CD14-positive monocyte (primary cell): ENCODE data around the gene SHISAL1. TPM values are rescaled to one million over a fixed set of nuclear protein-coding genes. Genes with fewer than 3 reads are reported as not detected.

Experiments
- DNase-seq, 3 donors: peaks; one replicate each; pipeline ENCODE4 v3.0.0-alpha.2; 2011 to 2022
- H2AFZ ChIP-seq: 2 replicates; pipeline ENCODE4 v1.6.0; 2012; ENCODE audit warnings: mild to moderate bottlenecking, low read depth, low read length, inconsistent platforms; ENCODE audit not compliant: insufficient read depth, poor library complexity, severe bottlenecking
- H3K27ac ChIP-seq, 2 donors: 1 replicate in 1 of 2; 2 replicates in 1 of 2; pipeline ENCODE4 v1.5.1; 2012 to 2013; ENCODE audit warnings: low read length in 2 of 2, control low read depth in 1 of 2, inconsistent platforms in 1 of 2, low read depth in 1 of 2, mild to moderate bottlenecking in 1 of 2
- H3K27me3 ChIP-seq, 2 donors: one replicate each; pipeline versions ENCODE4 v1.6.0 to v1.6.1; 2011 to 2013; ENCODE audit warnings: low read length in 2 of 2; ENCODE audit not compliant: control insufficient read depth in 2 of 2, insufficient read depth in 2 of 2
- H3K36me3 ChIP-seq, 2 donors: replicated peaks in 1 of 2; 1 replicate in 1 of 2; 2 replicates in 1 of 2; pipeline versions ENCODE4 v1.5.1 to v1.6.1; 2012 to 2013; ENCODE audit warnings: low read length in 2 of 2, control low read depth in 1 of 2, inconsistent platforms in 1 of 2, mild to moderate bottlenecking in 1 of 2; ENCODE audit not compliant: insufficient read depth in 2 of 2, control insufficient read depth in 1 of 2
- H3K4me1 ChIP-seq, 2 donors: 1 replicate in 1 of 2; 2 replicates in 1 of 2; pipeline versions ENCODE4 v1.5.1 to v1.6.1; 2012 to 2013; ENCODE audit warnings: low read length in 2 of 2, control low read depth in 1 of 2, inconsistent platforms in 1 of 2, mild to moderate bottlenecking in 1 of 2, moderate library complexity in 1 of 2; ENCODE audit not compliant: insufficient read depth in 2 of 2, control insufficient read depth in 1 of 2
- H3K4me2 ChIP-seq: replicated peaks from 2 replicates; pipeline ENCODE3; 2012; ENCODE audit warnings: low read length, moderate library complexity, mild to moderate bottlenecking; ENCODE audit not compliant: poor library complexity, severe bottlenecking; ENCODE audit errors: extremely low read depth
- H3K4me3 ChIP-seq, 3 experiments: fragments of 200-600 bp in 1 of 3; sonication (generic) in 1 of 3; replicated peaks in 1 of 3; 1 replicate in 2 of 3; 2 replicates in 1 of 3; pipeline ENCODE4 v1.5.1; 2011 to 2013; ENCODE audit warnings: low read length in 3 of 3, mild to moderate bottlenecking in 3 of 3, control low read depth in 2 of 3, low read depth in 2 of 3, inconsistent platforms in 1 of 3, moderate library complexity in 1 of 3
- H3K79me2 ChIP-seq: 2 replicates; pipeline ENCODE4 v1.6.0; 2012; ENCODE audit warnings: mild to moderate bottlenecking, control low read depth, inconsistent platforms, low read length, moderate library complexity; ENCODE audit not compliant: insufficient read depth
- H3K9ac ChIP-seq: 2 replicates; pipeline ENCODE4 v1.6.0; 2017; ENCODE audit warnings: low read length, mild to moderate bottlenecking; ENCODE audit not compliant: insufficient read depth, poor library complexity, severe bottlenecking
- H3K9me3 ChIP-seq, 2 donors: replicated peaks in 1 of 2; 1 replicate in 1 of 2; 2 replicates in 1 of 2; pipeline versions ENCODE4 v1.5.1 to v1.6.1; 2012 to 2013; ENCODE audit warnings: low read length in 2 of 2, control low read depth in 1 of 2; ENCODE audit not compliant: control insufficient read depth in 1 of 2, insufficient read depth in 1 of 2
- H4K20me1 ChIP-seq: 2 replicates; pipeline ENCODE4 v1.6.0; 2012; ENCODE audit warnings: mild to moderate bottlenecking, low read length, control low read depth, moderate library complexity; ENCODE audit not compliant: insufficient read depth
- H3K27ac Mint-ChIP-seq, 7 donors: one replicate each; pipeline ENCODE4 v1.8.0; 2020; ENCODE audit warnings: mild to moderate bottlenecking in 7 of 7, mixed read lengths in 7 of 7, moderate library complexity in 6 of 7, inconsistent platforms in 2 of 7
- H3K27me3 Mint-ChIP-seq, 3 donors: one replicate each; pipeline ENCODE4 v1.8.0; 2021 to 2022; ENCODE audit warnings: low read depth in 3 of 3, mild to moderate bottlenecking in 3 of 3, mixed read lengths in 3 of 3, moderate library complexity in 3 of 3, inconsistent platforms in 1 of 3
- H3K36me3 Mint-ChIP-seq, 2 donors: one replicate each; pipeline ENCODE4 v1.8.0; 2020; ENCODE audit warnings: mixed read lengths in 2 of 2, inconsistent platforms in 1 of 2, mild to moderate bottlenecking in 1 of 2
- H3K4me1 Mint-ChIP-seq: one replicate; pipeline ENCODE4 v1.8.0; 2020; ENCODE audit warnings: mild to moderate bottlenecking, mixed read lengths
- H3K4me3 Mint-ChIP-seq, 2 donors: one replicate each; pipeline ENCODE4 v1.8.0; 2020; ENCODE audit warnings: mild to moderate bottlenecking in 2 of 2, mixed read lengths in 2 of 2, moderate library complexity in 1 of 2
- H3K9me3 Mint-ChIP-seq, 7 donors: one replicate each; pipeline ENCODE4 v1.8.0; 2020 to 2022; ENCODE audit warnings: mixed read lengths in 7 of 7, mild to moderate bottlenecking in 6 of 7, moderate library complexity in 6 of 7, inconsistent platforms in 2 of 7
- CTCF ChIP-seq: fragments of 200-600 bp; IDR thresholded peaks from one replicate; pipeline ENCODE4 v1.8.0; 2022; ENCODE audit warnings: antibody characterized with exemption, mild to moderate bottlenecking
- WGBS: methylation state at CpG from one replicate; pipeline ENCODE4 v1.1.5; 2013; ENCODE audit warnings: missing lambda C conversion rate; ENCODE audit not compliant: insufficient coverage; 5-methylcytosine and 5-hydroxymethylcytosine counted together
- intact Hi-C, 2 donors: fragments of 100-400 bp; cut with micrococcal nuclease; formaldehyde crosslinking; loops; one replicate each; pipeline versions ENCODE4 v1.15.0 to v1.15.1; 2023
- polyA plus RNA-seq, 3 donors: library from polyadenylated mRNA; depleted of rRNA in 1 of 3; unstranded in 2 of 3; stranded (reverse) in 1 of 3; fragments of 300-500 nt in 2 of 3; fragments of >200 nt in 1 of 3; fragmentation: Illumina TruSeq in 2 of 3; gene quantifications; 1 replicate in 2 of 3; 2 replicates in 1 of 3; pipeline ENCODE4 v1.2.3, GENCODE V29; 2012 to 2021

The SHISAL1 gene
- polyA plus RNA-seq, 3 donors, result not detected

- intact Hi-C loops, result no loop called here
- Histone ChIP-seq H3K27me3 (no peaks in the 10 kb centered on the region), H3K4me2 (no peak overlapping the region), H3K9ac (no peak overlapping the region), H3K4me1 (no peaks in the 10 kb centered on the region), H3K9me3 (no peaks in the 10 kb centered on the region), H4K20me1 (no peaks in the 10 kb centered on the region), H3K27ac (no peak overlapping the region), H3K79me2 (no peaks in the 10 kb centered on the region), H3K4me3 (no peak overlapping the region), H3K36me3 (no peaks in the 10 kb centered on the region), H2AFZ (no peak overlapping the region)
- H3K9me3 Mint-ChIP-seq, result no peaks in the 10 kb centered on the region
- no peak overlapping the region for H3K27ac Mint-ChIP-seq
- no peaks in the 10 kb centered on the region for H3K4me1 Mint-ChIP-seq
- no peak for DNase-seq
- no peaks in the 10 kb centered on the region for H3K36me3 Mint-ChIP-seq
- H3K27me3 Mint-ChIP-seq, result peaks cover 2 to 9% (median 7%) of the 10 kb centered on the region in 3 donors
- 89% methylated on average over 3 of the region's 5 CpGs for WGBS
- TF ChIP-seq CTCF, result no peak
- H3K4me3 Mint-ChIP-seq, result no peak overlapping the region
These were observed 40.4 kb downstream of the SHISAL1 start for GRCh38 chr22:44272401-44272771.

GRCh38 chr22:44271732-44272400 lies 40.9 kb downstream of the SHISAL1 start:
- intact Hi-C loops, result no loop called here
- no peaks in the 10 kb centered on the region for H3K36me3 Mint-ChIP-seq

More at GRCh38 chr22:44271732-44272400, 40.9 kb downstream of the SHISAL1 start:
- no peak overlapping the region for H3K4me3 Mint-ChIP-seq
- no peak for DNase-seq
- H3K4me1 Mint-ChIP-seq, result no peaks in the 10 kb centered on the region
- H2AFZ ChIP-seq, result no peak overlapping the region
- no peaks in the 10 kb centered on the region for H3K9me3 ChIP-seq
- no peak overlapping the region for H3K4me3 ChIP-seq
- H3K27me3 ChIP-seq, result no peaks in the 10 kb centered on the region
- H3K79me2 ChIP-seq, result no peaks in the 10 kb centered on the region
- TF ChIP-seq CTCF, result no peak
- no peak overlapping the region for H3K4me2 ChIP-seq
- no peaks in the 10 kb centered on the region for H4K20me1 ChIP-seq
- WGBS, result 96% methylated on average over 9 of the region's 11 CpGs
- H3K4me1 ChIP-seq, result no peaks in the 10 kb centered on the region
- no peaks in the 10 kb centered on the region for H3K9me3 Mint-ChIP-seq
- no peak overlapping the region for H3K27ac ChIP-seq
- H3K9ac ChIP-seq, result no peak overlapping the region
- peaks cover 2 to 9% (median 7%) of the 10 kb centered on the region in 3 donors for H3K27me3 Mint-ChIP-seq
- H3K36me3 ChIP-seq, result no peaks in the 10 kb centered on the region
- H3K27ac Mint-ChIP-seq, result no peak overlapping the region
